GM19452 (cell line): ENCODE results near the gene LIMS4.
"Not testable (repeated sequence)": the region's sequence is repeated elsewhere in the genome, so short reads cannot be mapped to it uniquely, and the experiment has no call there.

Experiments used
- ATAC-seq: cut with Tn5 transposase; IDR thresholded peaks from one replicate; pipeline ENCODE4 v1.9.1; 2021; ENCODE audit not compliant: unreplicated experiment

Gene LIMS4, protein sequence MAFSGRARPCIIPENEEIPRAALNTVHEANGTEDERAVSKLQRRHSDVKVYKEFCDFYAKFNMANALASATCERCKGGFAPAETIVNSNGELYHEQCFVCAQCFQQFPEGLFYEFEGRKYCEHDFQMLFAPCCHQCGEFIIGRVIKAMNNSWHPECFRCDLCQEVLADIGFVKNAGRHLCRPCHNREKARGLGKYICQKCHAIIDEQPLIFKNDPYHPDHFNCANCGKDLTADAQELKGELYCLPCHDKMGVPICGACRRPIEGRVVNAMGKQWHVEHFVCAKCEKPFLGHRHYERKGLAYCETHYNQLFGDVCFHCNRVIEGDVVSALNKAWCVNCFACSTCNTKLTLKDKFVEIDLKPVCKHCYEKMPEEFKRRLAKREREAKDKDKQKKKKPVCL

DNA sequence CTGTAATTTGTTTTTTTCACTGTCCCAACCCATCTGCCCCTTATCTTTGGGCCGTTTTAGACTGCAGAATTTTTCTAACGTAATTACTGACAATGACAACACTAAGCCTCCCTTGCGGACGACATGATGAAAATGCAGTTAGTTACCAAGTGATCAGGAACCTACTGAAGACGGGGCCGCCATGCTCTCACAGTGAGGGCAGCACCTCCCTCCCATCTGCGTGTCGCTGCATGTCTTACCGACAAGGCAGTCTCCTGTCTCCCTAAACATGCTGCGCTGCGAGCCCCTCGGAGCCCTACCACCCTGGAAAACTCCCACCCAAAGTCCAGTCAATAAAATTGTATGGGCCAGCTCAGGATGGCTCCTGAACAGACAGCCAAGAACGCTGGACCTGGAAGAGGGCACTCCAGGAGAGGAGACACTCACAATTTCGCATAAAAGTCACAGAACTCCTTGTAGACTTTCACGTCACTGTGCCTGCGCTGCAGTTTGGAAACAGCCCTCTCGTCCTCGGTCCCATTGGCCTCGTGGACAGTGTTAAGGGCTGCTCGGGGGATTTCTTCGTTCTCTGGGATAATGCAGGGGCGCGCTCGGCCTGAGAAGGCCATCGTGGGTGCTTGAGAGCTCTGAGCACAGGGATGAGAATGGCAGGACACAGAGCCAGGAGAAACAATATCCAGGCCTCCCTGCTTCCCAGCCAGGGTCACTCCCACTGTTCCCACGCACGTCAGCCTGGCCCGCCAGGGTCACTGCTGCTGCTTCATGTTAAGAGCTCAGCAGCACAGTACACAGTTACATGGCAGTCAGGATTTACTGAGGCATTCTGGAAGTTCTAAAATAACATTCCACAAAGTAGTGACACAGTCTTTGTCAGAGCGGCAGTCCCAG lies at the start of gene LIMS4:
TSS of gene LIMS4 (minus strand) at position 646 of the 888 bp plus-strand sequence. CDS start at position 608, 38 bp downstream.
- ATAC-seq = not testable (repeated sequence)

DNA sequence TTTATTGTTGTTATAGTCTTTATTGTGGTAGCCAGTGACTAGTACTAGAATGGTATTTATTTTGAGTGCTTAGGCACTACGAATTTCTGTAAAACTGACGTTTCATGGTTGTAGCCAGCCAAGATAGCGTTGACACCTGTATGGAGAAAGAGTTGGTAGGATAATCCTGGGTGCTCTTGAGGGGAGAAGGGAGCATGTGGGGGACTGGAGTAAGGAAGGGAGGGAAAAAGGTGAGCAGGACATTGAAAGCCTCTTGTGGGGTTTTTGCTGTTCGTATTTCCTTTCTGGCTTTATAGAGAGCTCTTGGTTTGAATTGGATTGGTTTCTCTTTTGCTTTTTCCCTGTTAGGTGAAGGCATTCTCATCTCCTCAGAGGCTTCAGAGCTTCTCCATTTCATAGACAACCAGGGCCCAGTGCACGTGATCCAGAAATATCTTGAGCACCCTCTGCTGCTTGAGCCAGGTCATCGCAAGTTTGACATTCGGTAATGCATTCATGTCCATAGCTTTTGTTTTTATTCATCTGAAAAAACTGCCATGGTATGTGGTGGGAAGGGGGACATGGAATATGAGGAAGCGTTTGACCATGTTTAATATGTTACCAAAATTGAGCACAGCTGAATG lies 27.2 kb upstream of the LIMS4 start:
- ATAC-seq = peak; percentile 81

DNA sequence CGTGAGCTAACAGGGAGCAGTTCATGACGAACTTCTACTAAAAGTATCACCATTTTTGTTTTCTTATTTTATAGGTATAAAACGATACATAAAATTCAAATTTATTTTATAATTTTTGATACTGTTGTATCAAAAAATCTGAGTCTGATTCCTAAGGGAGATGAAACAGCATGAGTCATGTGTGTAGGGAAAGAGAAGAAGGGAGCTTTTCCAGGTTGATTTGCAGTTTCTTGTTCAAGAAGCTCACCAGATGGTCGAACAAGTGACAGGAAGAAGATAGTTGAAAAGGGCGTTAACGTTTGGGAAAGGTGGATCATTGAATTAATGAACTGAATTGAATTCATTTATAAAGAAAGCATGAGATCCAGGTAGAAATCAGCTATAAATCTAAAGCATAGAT lies 23.4 kb upstream of the LIMS4 start:
- not testable (repeated sequence) for ATAC-seq

DNA sequence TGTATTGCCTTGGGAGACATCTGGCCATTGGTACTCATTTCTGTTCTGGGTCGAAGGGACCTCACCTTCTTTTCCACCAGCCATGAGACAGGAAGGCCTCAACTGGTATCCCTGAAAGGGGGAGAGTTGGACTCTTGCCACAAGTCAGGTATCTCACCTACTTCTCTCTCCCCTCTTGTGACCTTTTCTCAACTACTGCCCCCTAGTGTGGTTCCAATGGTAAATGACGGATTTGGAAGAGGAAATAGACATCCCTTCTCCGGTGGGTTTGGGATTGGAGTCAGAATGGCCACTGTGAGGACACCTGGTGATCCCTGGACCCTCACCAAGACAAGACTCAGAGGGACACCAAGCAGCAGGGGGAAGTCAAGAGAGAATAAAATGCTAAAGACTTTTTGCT lies 21.9 kb upstream of the LIMS4 start:
- ATAC-seq = not testable (repeated sequence)

DNA sequence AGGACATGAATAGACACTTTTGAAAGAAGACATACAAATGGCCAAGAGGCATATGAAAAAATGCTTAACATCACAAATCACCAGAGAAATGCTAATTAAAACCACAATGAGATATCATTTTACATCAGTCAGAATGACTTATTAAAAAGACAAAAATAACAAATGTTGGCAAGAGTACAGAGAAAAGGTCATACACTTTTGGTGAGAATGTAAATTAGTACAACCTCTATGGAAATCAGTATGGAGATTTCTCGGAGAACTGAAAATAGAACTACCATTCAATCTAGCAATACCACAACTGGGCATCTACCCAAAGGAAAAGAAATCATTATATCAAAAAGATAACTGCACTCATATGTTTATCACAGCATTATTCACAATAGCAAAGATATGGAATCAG lies 16.4 kb upstream of the LIMS4 start:
- not testable (repeated sequence) for ATAC-seq

DNA sequence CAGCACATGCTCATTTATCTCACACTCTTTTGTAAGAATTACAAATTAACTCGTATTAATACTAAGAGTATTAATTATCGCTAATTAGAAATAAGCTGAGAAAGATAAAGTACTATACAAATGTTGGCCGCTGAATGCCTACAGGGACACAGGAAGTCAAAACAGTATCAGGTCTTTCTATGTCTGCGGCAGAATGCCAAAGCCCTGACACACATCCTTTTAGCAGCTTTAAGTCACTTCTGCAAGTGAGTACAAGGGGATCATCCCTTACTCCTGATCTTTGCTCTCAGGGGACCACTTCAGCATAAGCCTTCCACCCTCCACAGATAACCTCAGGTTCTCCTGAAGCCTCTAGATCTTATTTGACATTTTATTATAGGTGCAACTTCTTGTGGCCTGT lies 10.1 kb upstream of the LIMS4 start:
- not testable (repeated sequence) for ATAC-seq

DNA sequence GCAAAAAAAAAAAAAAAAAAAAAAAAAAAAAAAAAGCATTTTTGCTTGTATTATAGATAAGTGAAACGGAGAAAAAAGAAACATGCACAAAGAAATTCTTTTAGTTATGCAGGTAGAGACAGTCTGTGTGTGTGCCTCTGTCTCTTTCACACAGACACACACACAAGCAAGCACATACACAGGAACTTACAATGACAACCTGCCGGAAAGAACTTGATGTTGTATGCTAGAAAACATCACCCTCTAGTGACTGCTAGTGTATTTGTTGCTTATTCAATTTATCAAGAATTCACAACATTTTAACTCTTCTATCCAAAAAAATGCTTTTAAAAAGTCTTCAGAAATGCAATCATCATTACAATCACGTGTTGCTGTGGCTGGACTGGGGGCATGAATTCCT lies 8.6 kb upstream of the LIMS4 start:
- not testable (repeated sequence) for ATAC-seq

DNA sequence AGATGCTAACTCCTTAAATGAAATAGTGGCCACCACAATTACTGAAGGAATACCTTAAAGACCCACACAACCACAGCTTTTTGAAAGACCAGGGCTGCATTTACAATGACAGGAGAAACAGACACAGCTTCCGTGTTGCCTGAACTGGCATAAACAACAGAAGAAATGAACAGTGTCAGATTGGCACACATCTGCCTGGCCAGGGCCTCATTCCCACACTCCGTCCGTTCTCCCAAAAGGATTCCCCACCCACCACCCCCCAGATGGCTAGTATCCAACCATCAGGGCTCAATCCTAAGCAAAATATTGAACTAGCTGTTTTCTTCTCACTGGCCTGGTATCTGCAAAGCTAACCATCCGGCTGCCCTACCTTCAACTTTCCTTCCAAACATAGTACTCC lies 7.5 kb upstream of the LIMS4 start:
- not testable (repeated sequence) for ATAC-seq

DNA sequence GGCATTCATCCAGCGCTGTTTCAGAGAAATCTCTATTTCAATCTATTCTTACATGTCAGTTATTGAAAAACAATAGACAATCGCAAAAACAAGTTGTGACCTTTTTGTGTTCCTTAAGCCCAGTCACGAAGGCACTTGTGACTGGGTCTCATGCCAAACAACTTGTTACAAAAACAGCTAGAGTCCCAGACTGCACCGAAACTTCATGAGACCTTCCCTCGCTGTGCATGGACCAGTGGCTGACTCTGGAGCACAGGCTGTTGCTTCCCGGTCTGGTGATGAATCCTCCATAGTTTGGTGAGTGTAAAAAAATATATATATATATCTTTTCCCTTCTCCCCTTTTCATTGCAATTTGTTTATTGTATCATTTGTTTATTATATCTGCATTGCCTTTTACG lies 4.8 kb upstream of the LIMS4 start:
- not testable (repeated sequence) for ATAC-seq

DNA sequence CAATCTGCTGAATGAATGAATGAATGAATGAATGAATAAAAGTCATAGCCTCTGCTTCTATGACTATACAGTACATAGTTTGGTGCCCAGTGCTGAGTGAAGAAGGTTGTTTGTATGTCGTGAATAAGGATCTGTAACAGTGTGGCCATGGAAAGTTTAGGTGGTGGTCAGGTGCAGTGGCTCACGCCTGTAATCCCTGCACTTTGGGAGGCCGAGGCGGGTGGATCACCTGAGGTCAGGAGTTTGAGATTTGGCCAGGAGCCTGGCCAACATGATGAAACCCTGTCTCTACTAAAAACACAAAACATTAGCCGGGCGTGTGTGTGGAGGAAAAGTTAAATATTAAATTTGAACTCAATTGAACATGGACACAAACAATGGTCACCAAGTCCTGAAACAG lies 4.3 kb upstream of the LIMS4 start:
- ATAC-seq = not testable (repeated sequence)

DNA sequence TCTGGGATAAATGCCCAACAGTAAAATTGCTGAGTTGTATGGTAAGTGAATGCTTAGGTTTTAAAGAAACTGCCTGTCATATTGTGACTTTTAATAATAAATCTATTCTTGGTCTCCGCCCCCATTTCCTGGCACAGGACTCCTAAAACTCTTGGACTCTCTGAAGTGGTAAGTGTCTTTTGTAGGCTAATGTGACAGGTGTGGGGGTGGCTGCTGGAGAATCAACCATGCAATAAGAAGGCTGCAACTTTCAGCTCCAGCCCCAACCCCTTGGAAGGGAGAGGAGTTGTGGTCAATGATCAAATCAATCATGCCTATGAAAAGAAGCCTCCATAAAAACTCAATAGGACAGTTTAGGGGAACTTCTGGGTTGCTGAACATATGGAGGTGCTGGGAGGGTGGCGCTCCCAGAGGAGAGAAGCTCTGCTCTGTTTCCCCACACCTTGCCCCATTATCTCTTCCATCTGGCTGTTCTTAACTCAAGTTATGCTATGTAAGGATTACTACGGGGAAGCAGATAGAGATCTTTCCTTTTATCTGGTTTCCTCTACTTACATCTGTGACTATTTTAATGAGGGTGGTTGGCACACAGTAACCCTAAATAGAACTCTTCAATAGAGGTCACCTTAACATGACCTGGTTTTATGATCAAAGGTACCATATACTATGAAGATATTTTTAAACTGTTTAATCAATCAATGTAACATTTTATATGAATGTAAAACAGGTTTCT lies 3.2 kb upstream of the LIMS4 start:
- not testable (repeated sequence) for ATAC-seq

DNA sequence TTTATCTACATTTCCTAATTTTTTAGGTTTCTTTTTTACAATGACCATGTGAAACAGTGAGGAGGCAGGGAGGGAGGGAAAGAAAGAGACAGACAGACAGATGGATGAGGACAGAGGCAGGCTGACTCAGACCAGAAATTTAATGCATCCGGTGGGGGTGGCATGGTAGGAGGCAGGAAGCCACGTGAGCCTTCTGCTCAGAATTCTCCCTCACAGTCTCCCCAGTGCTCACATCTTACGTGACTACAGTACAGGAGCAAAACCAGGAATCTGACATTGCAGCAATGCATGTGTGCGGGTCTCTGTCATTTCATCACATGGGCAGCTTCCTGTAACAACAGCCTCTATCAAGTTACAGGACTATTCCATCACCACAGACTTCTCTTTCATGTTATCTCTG lies 2.3 kb upstream of the LIMS4 start:
- ATAC-seq = peak; percentile 99

DNA sequence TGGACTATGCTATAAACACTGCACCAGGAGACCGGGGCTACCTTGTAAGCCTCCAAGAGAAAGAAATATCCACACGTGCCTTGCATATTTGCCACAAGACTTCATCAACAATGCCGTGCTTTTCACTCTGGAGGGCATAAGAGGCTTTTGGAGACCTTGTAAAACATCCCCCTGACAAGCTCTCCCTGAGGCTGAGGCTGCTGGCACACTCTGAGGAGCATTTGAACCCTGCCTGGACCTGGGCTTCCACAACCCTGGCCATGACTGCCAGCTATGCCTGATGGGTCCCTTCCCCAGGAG lies 393 bp upstream of the LIMS4 start:
- not testable (repeated sequence) for ATAC-seq

DNA sequence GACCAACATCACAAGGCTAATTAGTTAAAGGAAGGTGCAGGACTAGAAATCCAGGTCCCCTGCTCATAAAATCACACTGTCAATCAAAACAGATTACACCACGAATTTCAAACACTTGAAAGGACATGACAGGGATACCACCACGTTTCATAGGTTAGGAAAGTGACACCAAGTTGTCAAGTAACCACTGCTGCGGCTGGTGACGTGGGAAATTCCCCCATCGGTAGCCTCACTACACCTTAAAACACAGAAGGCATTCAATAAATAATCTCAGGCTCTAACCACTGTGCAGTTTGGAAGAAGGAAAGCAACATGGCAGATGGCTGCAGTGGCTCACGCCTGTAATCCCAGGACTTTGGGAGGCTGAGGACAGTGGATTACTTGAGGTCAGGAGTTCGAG lies 3.7 kb downstream of the LIMS4 start:
- not testable (repeated sequence) for ATAC-seq

DNA sequence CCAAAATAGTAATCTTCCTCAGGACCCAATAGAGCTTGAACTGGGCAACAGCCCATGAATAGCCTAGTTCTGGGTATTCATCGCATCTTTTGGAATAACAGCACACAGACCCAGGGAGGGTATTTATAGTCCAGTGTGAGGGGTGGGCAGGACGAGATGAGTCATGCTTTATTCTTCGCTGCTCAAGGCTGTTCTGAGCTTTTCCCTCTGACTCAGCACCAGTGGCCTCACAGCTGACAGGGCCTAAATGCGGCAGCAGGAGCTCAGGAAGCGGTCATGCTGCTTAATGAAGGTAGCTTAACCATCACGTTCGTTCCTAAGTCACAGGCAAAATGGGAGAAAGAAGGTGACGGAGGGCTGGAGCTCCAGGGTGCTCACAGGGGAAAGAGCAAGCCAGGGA lies 7.3 kb downstream of the LIMS4 start:
- not testable (repeated sequence) for ATAC-seq

DNA sequence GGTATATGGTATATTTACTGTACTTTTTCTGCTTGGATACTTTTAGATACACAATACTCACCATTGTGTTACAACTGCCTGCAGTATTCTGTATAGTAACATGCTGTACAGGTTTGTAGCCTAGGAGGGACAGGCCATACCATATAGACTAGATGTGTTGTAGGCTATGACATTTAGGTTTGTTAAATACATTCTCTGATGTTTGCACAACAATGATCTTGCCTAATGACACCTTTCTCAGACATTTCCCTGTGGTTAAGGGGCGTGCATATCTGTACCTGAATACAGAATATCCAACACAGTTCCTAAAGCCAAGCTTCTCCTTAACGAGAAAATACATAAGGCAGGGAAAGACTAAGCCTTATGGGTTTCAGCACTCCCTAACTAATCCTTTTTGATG lies 10.2 kb downstream of the LIMS4 start:
- not testable (repeated sequence) for ATAC-seq

DNA sequence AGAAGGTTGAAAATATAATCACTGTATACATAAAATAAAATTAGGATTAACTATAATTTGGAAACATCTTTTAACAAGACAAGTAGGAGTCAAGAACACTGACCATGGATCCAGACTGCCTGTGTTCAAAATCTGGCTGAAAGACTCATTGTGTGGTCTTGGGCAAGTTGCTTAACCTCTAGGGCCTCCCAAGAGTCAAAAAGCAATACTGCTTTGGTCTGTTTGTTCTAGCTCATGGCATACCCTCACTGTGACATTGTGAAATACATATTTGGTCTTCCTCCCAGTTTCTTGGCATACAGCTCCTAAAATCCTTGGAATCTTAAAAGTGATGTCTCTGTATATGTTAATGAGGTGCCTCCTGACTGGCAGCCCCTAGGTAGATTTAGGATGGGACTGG lies 12.3 kb downstream of the LIMS4 start:
- ATAC-seq = not testable (repeated sequence)

DNA sequence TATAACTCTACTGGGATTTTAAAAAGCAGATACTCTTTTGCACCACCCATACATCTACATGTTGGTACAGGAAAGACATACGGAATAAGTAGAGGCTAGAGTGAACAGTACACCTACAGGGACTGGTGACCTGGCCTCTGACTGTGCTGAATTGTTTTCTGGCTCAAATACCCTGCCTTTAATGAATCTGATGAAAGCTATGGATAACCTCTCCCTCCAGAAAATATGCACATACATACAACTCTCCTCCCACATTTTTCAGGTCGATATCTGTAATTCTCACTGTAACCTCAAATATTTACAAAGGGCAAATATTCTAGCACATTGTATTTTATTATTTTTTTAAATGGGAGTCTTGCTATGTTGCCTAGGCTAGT lies 15.4 kb downstream of the LIMS4 start:
- not testable (repeated sequence) for ATAC-seq

DNA sequence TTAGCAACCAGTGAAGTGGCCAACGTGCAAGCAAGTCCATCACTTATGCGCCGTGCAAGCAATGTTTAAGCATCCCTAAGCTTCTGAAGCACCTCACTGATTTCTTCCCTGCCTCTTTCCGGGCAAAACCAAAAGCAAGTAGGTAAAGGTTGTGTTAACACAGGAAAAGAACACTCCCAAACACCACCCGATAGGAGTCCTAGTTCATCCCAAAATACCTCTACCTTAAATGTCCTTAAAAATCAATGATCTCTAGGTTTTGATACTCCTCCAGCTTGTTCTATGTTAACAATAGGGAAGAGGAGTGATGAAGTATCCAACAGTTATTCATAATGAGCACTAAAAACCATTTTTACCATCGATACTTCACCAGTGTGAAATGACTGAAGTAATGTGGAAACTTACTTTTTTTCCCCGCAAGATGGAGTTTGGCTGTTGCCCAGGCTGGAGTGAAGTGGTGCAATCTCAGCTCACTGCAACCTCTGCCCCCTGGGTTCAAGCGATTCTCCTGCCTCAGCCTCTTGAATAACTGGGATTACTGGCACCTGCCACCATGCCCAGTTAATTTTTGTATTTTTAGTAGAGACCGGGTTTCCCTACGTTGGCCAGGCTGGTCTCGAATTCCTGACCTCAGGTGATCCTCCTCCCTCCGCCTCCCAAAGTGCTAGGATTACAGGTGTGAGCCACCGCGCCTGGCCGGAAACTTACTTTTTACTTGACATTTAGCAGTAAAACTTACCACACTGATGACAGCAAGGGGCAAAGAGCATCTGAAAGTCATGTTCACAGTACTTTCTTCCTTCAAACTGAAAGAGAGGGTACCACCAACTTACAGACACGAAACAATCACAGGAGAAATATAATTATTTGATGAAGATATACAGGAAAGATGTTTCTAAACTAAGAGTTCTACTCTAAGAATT lies 16.1 kb downstream of the LIMS4 start:
- not testable (repeated sequence) for ATAC-seq
